GM18873 (cell line): ENCODE results near the gene EPHA4.

ENCODE experiments used
- ATAC-seq: cut with Tn5 transposase; IDR thresholded peaks from one replicate; pipeline ENCODE4 v1.9.1; 2021; ENCODE audit warnings: mild to moderate bottlenecking, moderate library complexity, moderate number of reproducible peaks; ENCODE audit not compliant: unreplicated experiment, low FRiP score

The EPHA4 gene

GRCh38 chr2:221372159-221372884, 199.8 kb downstream of the EPHA4 start:
- no peak for ATAC-seq

- no peak for ATAC-seq
Observed at GRCh38 chr2:221371347-221371746, 200.8 kb downstream of the EPHA4 start.

GRCh38 chr2:221370857-221371211, 201.3 kb downstream of the EPHA4 start:
- ATAC-seq, result no peak

- ATAC-seq, result no peak
Observed at GRCh38 chr2:221370076-221370856, 201.8 kb downstream of the EPHA4 start.
